Astrocyte (in vitro differentiated cells and primary cell): Measurements from ENCODE around the gene RAB40B. TPM values are rescaled to one million over a fixed set of nuclear protein-coding genes. Genes with fewer than 3 reads are reported as not detected.

Experiments
- DNase-seq: peaks from one replicate; pipeline ENCODE4 v3.0.0-alpha.2; 2010; ENCODE audit warnings: low read depth
- FAIRE-seq: peaks from 2 replicates; lab custom pipeline; 2011; peaks lifted over from hg19 to GRCh38; lab: Jason Lieb, UNC
- H2AFZ ChIP-seq: 2 replicates; pipeline ENCODE4 v1.6.0; 2012; ENCODE audit warnings: low read depth, low read length, inconsistent platforms
- H3K27ac ChIP-seq: 2 replicates; pipeline ENCODE4 v1.5.1; 2011; ENCODE audit warnings: low read depth, low read length, inconsistent platforms
- H3K27me3 ChIP-seq: 2 replicates; pipeline ENCODE4 v1.6.0; 2011; ENCODE audit warnings: low read length, inconsistent platforms; ENCODE audit not compliant: insufficient read depth
- H3K36me3 ChIP-seq: 2 replicates; pipeline ENCODE4 v1.5.1; 2011; ENCODE audit warnings: low read length, inconsistent platforms; ENCODE audit not compliant: insufficient read depth
- H3K4me1 ChIP-seq: 2 replicates; pipeline ENCODE4 v1.5.1; 2011; ENCODE audit warnings: low read length, inconsistent platforms; ENCODE audit not compliant: insufficient read depth
- H3K4me2 ChIP-seq: 2 replicates; pipeline ENCODE4 v1.6.0; 2012; ENCODE audit warnings: low read length, inconsistent platforms
- H3K4me3 ChIP-seq: 2 replicates; pipeline ENCODE4 v1.5.1; 2011; ENCODE audit warnings: low read depth, mild to moderate bottlenecking, low read length, inconsistent platforms; ENCODE audit not compliant: insufficient read depth
- H3K79me2 ChIP-seq: 2 replicates; pipeline ENCODE4 v1.6.0; 2012; ENCODE audit warnings: mild to moderate bottlenecking, low read length, inconsistent platforms; ENCODE audit not compliant: insufficient read depth
- H3K9ac ChIP-seq: 2 replicates; pipeline ENCODE4 v1.6.0; 2012; ENCODE audit warnings: mild to moderate bottlenecking, low read length, inconsistent platforms
- H3K9me3 ChIP-seq: 2 replicates; pipeline ENCODE4 v1.5.1; 2012; ENCODE audit warnings: low read depth, mild to moderate bottlenecking, low read length, inconsistent platforms; ENCODE audit not compliant: insufficient read depth
- H4K20me1 ChIP-seq: 2 replicates; pipeline ENCODE4 v1.6.0; 2012; ENCODE audit warnings: low read length, inconsistent platforms; ENCODE audit not compliant: insufficient read depth
- H3K27ac Mint-ChIP-seq: one replicate; pipeline ENCODE4 v1.8.0; 2021; ENCODE audit warnings: mild to moderate bottlenecking, mixed read lengths; ENCODE audit not compliant: unreplicated experiment
- H3K27me3 Mint-ChIP-seq: one replicate; pipeline ENCODE4 v1.8.0; 2021; ENCODE audit warnings: low read depth, mixed read lengths; ENCODE audit not compliant: unreplicated experiment
- H3K36me3 Mint-ChIP-seq: one replicate; pipeline ENCODE4 v1.8.0; 2021; ENCODE audit warnings: low read depth, mixed read lengths; ENCODE audit not compliant: unreplicated experiment
- H3K4me1 Mint-ChIP-seq: one replicate; pipeline ENCODE4 v1.8.0; 2021; ENCODE audit warnings: low read depth, mixed read lengths; ENCODE audit not compliant: unreplicated experiment
- H3K4me3 Mint-ChIP-seq: one replicate; pipeline ENCODE4 v1.8.0; 2021; ENCODE audit warnings: mild to moderate bottlenecking, moderate library complexity, mixed read lengths; ENCODE audit not compliant: unreplicated experiment
- H3K9me3 Mint-ChIP-seq: one replicate; pipeline ENCODE4 v1.8.0; 2021; ENCODE audit warnings: mild to moderate bottlenecking, mixed read lengths; ENCODE audit not compliant: unreplicated experiment
- CTCF ChIP-seq: IDR thresholded peaks from 2 replicates; pipeline ENCODE4 v1.5.1; 2011; ENCODE audit warnings: low read depth, mild to moderate bottlenecking, inconsistent platforms, low read length, moderate library complexity; ENCODE audit not compliant: insufficient read depth
- EZH2 ChIP-seq: IDR thresholded peaks from 2 replicates; pipeline ENCODE4 v1.6.1; 2012; ENCODE audit warnings: mild to moderate bottlenecking, low read length, inconsistent platforms; ENCODE audit not compliant: insufficient read depth
- total RNA-seq: library from RNA; stranded (reverse); gene quantifications from 2 replicates; pipeline ENCODE4 v1.2.1, GENCODE V29; 2021

The RAB40B gene
- total RNA-seq, 1 donor from 2014 or later: 15.8 TPM

GRCh38 chr17:82692268-82692667 is 6.2 kb downstream of the RAB40B start:
- Histone ChIP-seq H3K4me3 (no peak overlapping the region), H3K4me2 (no peak overlapping the region), H2AFZ (no peak overlapping the region), H3K27me3 (no peaks in the 10 kb centered on the region), H4K20me1 (peaks cover 14% of the 10 kb centered on the region), H3K79me2 (peaks cover 16% of the 10 kb centered on the region), H3K36me3 (no peaks in the 10 kb centered on the region), H3K9me3 (peaks cover 5% of the 10 kb centered on the region), H3K4me1 (peaks cover 3% of the 10 kb centered on the region), H3K9ac (no peak overlapping the region), H3K27ac (no peak overlapping the region)
- FAIRE-seq (no peak), DNase-seq (no peak)
- Mint-ChIP-seq H3K9me3 (peaks cover 16% of the 10 kb centered on the region), H3K27ac (no peak overlapping the region), H3K36me3 (peaks cover 19% of the 10 kb centered on the region), H3K4me1 (peaks cover 3% of the 10 kb centered on the region), H3K27me3 (peaks cover 3% of the 10 kb centered on the region), H3K4me3 (no peak overlapping the region)
- TF ChIP-seq EZH2 (no peak), CTCF (no peak)

DNA sequence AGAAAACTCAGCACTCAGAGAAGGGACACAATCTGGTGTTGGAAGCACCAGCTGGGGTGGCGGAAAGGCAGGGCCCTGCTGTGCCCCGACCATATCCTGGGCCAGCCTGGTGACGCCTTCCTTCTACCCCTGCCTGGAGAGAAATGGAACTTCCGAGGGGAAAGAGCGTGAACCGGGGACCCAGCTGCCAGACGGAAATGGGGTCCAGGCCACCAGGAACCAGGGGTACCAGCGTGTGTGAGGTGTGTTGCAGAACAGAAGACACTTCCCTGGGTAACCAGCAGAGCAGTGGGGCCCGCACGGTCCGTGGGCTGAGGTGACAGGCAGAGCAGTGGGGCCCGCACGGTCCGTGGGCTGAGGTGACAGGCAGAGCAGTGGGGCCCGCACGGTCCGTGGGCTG is 6.8 kb downstream of the RAB40B start:
- H3K27me3 ChIP-seq: no peaks in the 10 kb centered on the region
- H3K36me3 ChIP-seq: no peaks in the 10 kb centered on the region
- TF ChIP-seq CTCF: no peak
- no peak for TF ChIP-seq EZH2
- H3K27me3 Mint-ChIP-seq: peaks cover 3% of the 10 kb centered on the region
- H3K27ac Mint-ChIP-seq: no peak overlapping the region
- peaks cover 20% of the 10 kb centered on the region for H3K36me3 Mint-ChIP-seq
- H3K4me1 Mint-ChIP-seq: peaks cover 2% of the 10 kb centered on the region
- no peak for DNase-seq
- no peak for FAIRE-seq
- H3K9ac ChIP-seq: no peak overlapping the region
- H3K9me3 ChIP-seq: peaks cover 5% of the 10 kb centered on the region
- H3K4me1 ChIP-seq: no peaks in the 10 kb centered on the region
- no peak overlapping the region for H2AFZ ChIP-seq
- H3K9me3 Mint-ChIP-seq: peaks cover 16% of the 10 kb centered on the region
- no peak overlapping the region for H3K4me3 Mint-ChIP-seq
- H3K79me2 ChIP-seq: peaks cover 10% of the 10 kb centered on the region
- no peak overlapping the region for H3K4me3 ChIP-seq
- H3K27ac ChIP-seq: no peak overlapping the region
- H3K4me2 ChIP-seq: no peak overlapping the region
- H4K20me1 ChIP-seq: peaks cover 9% of the 10 kb centered on the region

GRCh38 chr17:82690786-82691489 is 7.6 kb downstream of the RAB40B start:
- no peak for TF ChIP-seq CTCF
- no peak for TF ChIP-seq EZH2
- H3K27me3 ChIP-seq: no peaks in the 10 kb centered on the region
- H3K79me2 ChIP-seq: peaks cover 5% of the 10 kb centered on the region
- H3K36me3 ChIP-seq: no peaks in the 10 kb centered on the region
- H3K4me2 ChIP-seq: no peak overlapping the region
- no peak for FAIRE-seq
- H3K4me1 ChIP-seq: no peaks in the 10 kb centered on the region
- H3K4me3 Mint-ChIP-seq: no peak overlapping the region
- no peak overlapping the region for H3K27ac ChIP-seq
- H3K4me3 ChIP-seq: no peak overlapping the region
- DNase-seq: no peak
- peaks cover 20% of the 10 kb centered on the region for H3K36me3 Mint-ChIP-seq
- H3K9me3 ChIP-seq: peaks cover 5% of the 10 kb centered on the region
- H3K27ac Mint-ChIP-seq: no peak overlapping the region
- peaks cover 13% of the 10 kb centered on the region for H3K9me3 Mint-ChIP-seq
- no peak overlapping the region for H2AFZ ChIP-seq
- H3K4me1 Mint-ChIP-seq: peaks cover 2% of the 10 kb centered on the region
- peaks cover 3% of the 10 kb centered on the region for H3K27me3 Mint-ChIP-seq
- peaks cover 8% of the 10 kb centered on the region for H4K20me1 ChIP-seq
- H3K9ac ChIP-seq: no peak overlapping the region
